ENCODE measurements around the gene FAM219A. TPM values are rescaled to one million over a fixed set of nuclear protein-coding genes. Genes with fewer than 3 reads are reported as not detected.

Gene FAM219A
- total RNA-seq, 1 donor from 2014 or later, result 17.5 TPM

DNA sequence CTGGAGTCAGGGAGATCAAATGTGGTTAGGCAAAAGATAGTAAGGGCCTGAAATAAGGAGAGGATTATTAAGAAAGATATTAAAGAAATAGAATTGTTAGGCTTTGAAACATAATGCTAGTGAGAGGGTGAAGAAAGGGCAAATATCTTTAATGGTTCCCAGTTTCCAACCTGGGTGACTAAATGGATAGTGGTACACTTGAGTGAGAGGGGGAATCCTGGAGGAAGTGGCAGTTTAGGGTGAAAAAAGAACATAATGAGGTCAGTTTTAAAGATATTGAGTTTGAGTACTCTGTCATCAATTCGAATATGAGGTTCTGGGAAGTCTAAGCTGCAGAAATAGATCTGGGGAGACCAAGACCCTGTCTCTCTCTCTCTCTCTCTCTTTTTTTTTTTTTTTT, 19.2 kb upstream of the FAM219A start:
- DNase-seq (ENCODE audit: low spot score, unreplicated experiment), result no peak
- no peaks in the 10 kb centered on the region for H3K4me1 Mint-ChIP-seq (ENCODE audit: low read depth)
- H3K9me3 Mint-ChIP-seq (ENCODE audit: low read depth), result peaks cover 4% of the 10 kb centered on the region
- peaks cover 20% of the 10 kb centered on the region for H3K27me3 Mint-ChIP-seq
- H3K27ac Mint-ChIP-seq, result no peak overlapping the region
- H3K36me3 Mint-ChIP-seq (ENCODE audit: insufficient read depth), result no peaks in the 10 kb centered on the region
- no peak overlapping the region for H3K4me3 Mint-ChIP-seq (ENCODE audit: low read depth)
- TF ChIP-seq, protein P1, sequence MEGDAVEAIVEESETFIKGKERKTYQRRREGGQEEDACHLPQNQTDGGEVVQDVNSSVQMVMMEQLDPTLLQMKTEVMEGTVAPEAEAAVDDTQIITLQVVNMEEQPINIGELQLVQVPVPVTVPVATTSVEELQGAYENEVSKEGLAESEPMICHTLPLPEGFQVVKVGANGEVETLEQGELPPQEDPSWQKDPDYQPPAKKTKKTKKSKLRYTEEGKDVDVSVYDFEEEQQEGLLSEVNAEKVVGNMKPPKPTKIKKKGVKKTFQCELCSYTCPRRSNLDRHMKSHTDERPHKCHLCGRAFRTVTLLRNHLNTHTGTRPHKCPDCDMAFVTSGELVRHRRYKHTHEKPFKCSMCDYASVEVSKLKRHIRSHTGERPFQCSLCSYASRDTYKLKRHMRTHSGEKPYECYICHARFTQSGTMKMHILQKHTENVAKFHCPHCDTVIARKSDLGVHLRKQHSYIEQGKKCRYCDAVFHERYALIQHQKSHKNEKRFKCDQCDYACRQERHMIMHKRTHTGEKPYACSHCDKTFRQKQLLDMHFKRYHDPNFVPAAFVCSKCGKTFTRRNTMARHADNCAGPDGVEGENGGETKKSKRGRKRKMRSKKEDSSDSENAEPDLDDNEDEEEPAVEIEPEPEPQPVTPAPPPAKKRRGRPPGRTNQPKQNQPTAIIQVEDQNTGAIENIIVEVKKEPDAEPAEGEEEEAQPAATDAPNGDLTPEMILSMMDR (IDR thresholded peaks at IDR 0.05; ENCODE audit: unreplicated experiment), result no peak

DNA sequence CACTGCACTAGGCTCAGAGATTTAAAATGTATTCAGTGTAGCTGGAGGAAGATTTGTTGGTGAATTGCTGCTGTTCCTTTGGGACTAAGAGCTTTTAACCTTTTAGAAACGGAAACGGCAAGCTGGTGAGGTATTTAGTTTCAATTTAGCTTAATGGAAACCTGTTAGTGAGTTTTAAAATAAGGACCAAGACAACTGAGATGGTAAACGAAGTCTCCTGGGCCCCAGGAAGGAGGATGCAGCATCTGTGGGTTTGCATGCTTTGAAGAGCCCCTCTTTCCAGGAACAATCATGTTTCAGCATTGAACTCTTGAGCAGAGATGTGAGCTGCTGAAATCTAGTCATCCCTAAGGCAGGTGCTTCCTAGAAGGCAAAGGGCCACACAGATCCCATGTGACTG, 16.7 kb upstream of the FAM219A start:
- no peaks in the 10 kb centered on the region for H3K36me3 Mint-ChIP-seq (ENCODE audit: insufficient read depth)
- H3K4me1 Mint-ChIP-seq (ENCODE audit: low read depth), result no peaks in the 10 kb centered on the region
- no peak for DNase-seq (ENCODE audit: low spot score, unreplicated experiment)
- H3K27ac Mint-ChIP-seq, result no peak overlapping the region
- H3K27me3 Mint-ChIP-seq, result peaks cover 20% of the 10 kb centered on the region
- TF ChIP-seq, protein P1 (IDR thresholded peaks at IDR 0.05; ENCODE audit: unreplicated experiment), result no peak
- no peak overlapping the region for H3K4me3 Mint-ChIP-seq (ENCODE audit: low read depth)
- no peaks in the 10 kb centered on the region for H3K9me3 Mint-ChIP-seq (ENCODE audit: low read depth)

DNA sequence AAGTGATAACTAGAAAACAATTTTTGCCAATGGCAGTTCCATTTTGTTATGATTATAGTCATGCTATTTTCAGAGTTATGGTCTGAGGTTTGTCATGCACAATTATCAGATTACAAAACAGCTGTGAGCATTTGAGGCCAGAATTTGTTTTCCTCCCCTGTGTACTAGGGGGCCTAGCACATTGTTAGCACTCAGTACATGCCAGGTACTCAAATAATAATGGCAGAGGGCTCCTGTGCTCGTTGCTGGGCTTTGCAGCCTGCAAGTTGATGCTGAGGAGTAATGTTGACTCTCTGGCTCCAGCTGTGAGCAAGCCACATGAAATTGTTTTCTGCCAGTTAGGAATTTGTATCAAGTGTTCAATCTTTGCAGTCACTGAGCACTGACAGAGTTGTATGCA, 7.1 kb upstream of the FAM219A start:
- Mint-ChIP-seq H3K9me3 (ENCODE audit: low read depth) (no peaks in the 10 kb centered on the region), H3K27me3 (no peaks in the 10 kb centered on the region), H3K4me3 (ENCODE audit: low read depth) (no peak overlapping the region), H3K4me1 (ENCODE audit: low read depth) (peaks cover 4% of the 10 kb centered on the region), H3K27ac (no peak overlapping the region), H3K36me3 (ENCODE audit: insufficient read depth) (no peaks in the 10 kb centered on the region)
- DNase-seq (ENCODE audit: low spot score, unreplicated experiment), result no peak
- TF ChIP-seq, protein P1 (IDR thresholded peaks at IDR 0.05; ENCODE audit: unreplicated experiment), result no peak

- no peak overlapping the region for H3K4me3 Mint-ChIP-seq (ENCODE audit: low read depth)
- H3K27me3 Mint-ChIP-seq, result no peaks in the 10 kb centered on the region
- H3K4me1 Mint-ChIP-seq (ENCODE audit: low read depth), result peaks cover 6% of the 10 kb centered on the region
- TF ChIP-seq, protein P1 (IDR thresholded peaks at IDR 0.05; ENCODE audit: unreplicated experiment), result no peak
- no peaks in the 10 kb centered on the region for H3K36me3 Mint-ChIP-seq (ENCODE audit: insufficient read depth)
- H3K27ac Mint-ChIP-seq, result no peak overlapping the region
- no peaks in the 10 kb centered on the region for H3K9me3 Mint-ChIP-seq (ENCODE audit: low read depth)
- DNase-seq (ENCODE audit: low spot score, unreplicated experiment), result no peak
These were observed 6.2 kb upstream of the FAM219A start for GRCh38 chr9:34464571-34464970.

DNA sequence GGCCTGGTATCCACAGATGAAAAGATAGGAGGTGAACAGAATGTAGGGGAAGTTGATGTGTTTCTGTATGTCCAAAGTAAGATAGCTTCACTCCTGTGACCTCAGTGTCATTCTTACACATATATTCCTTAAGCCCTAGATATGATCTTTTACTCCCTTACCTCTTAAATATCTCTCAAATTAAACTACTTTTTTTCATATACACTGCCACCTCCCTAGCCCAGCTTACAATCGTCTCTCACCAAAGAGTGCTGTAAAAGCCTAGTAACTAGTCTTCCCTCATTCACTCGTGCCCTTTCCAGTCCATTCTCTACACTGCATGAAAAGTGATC, 5.5 kb upstream of the FAM219A start:
- H3K4me1 Mint-ChIP-seq (ENCODE audit: low read depth), result peaks cover 12% of the 10 kb centered on the region
- TF ChIP-seq, protein P1 (IDR thresholded peaks at IDR 0.05; ENCODE audit: unreplicated experiment), result no peak
- no peaks in the 10 kb centered on the region for H3K27me3 Mint-ChIP-seq
- H3K27ac Mint-ChIP-seq, result no peak overlapping the region
- no peaks in the 10 kb centered on the region for H3K36me3 Mint-ChIP-seq (ENCODE audit: insufficient read depth)
- no peaks in the 10 kb centered on the region for H3K9me3 Mint-ChIP-seq (ENCODE audit: low read depth)
- no peak for DNase-seq (ENCODE audit: low spot score, unreplicated experiment)
- no peak overlapping the region for H3K4me3 Mint-ChIP-seq (ENCODE audit: low read depth)

Measured in progenitor cell of endocrine pancreas (in vitro differentiated cells).